Measurements from ENCODE around the gene TJP3.

DNA sequence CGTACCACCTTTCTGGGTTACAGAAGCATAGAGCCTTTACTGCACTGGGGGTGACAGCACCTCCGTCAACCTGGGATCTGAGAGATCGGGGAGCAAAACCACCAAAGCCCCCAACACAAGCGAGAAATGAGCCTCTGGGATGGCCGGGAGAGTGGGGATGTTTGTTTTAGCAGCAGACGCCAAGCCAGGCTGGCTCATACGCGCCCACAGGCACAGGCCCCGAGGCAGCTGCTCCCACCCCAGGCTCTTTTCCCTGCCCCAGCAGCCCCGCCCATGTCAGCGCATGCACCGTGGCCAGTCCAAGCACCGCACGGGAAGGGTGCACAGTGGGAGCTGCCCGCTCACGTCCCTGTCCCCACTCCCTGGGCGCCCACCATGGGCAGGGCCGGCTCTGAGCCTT, 16.5 kb upstream of the TJP3 start:
- TF ChIP-seq FOXP2 (optimal IDR thresholded peaks at IDR 0.05; ENCODE audit: control extremely low read depth, extremely low read length, insufficient read depth) (no peak), POLR2AphosphoS5 (IDR thresholded peaks at IDR 0.05; ENCODE audit: borderline replicate concordance, low read depth, low read length) (no peak), EZH2 (IDR thresholded peaks at IDR 0.05) (no peak)

All from SK-N-MC (cell line).